ENCODE results near the gene CLTB.
A peak's percentile ranks its signal among the peaks of the same experiment; 100 is the strongest.

CLTB gene

GRCh38 chr5:176458904-176459561, 42.7 kb upstream of the CLTB start:
- Histone ChIP-seq H3K36me3 (ENCODE audit: control insufficient read depth, low read length) (peaks cover 7% of the 10 kb centered on the region), H3K79me2 (ENCODE audit: control insufficient read depth, low read length) (peaks cover 82% of the 10 kb centered on the region)

GRCh38 chr5:176454724-176455394, 38.5 kb upstream of the CLTB start:
- H3K9me2 ChIP-seq (replicated peaks; ENCODE audit: control insufficient read depth, low read length): no peaks in the 10 kb centered on the region
- H3K36me3 ChIP-seq (ENCODE audit: control insufficient read depth, low read length): peaks cover 24% of the 10 kb centered on the region
- no peaks in the 10 kb centered on the region; the same call in 1 of the 2 replicates for H4K20me1 ChIP-seq (ENCODE audit: control insufficient read depth, insufficient read depth, low read depth, low read length)
- TF ChIP-seq EZH2phosphoT487 (IDR thresholded peaks at IDR 0.05; ENCODE audit: borderline replicate concordance, low read length): no peak
- no peak for TF ChIP-seq CTCF (IDR thresholded peaks at IDR 0.05; ENCODE audit: low read depth, low read length, poor library complexity, severe bottlenecking)
- no peaks in the 10 kb centered on the region for H3K27me3 ChIP-seq (ENCODE audit: control insufficient read depth, low read length)
- no peak overlapping the region for H3K27ac ChIP-seq (ENCODE audit: low read depth, low read length)
- H3K4me1 ChIP-seq (ENCODE audit: control insufficient read depth, low read length): peaks cover 5% of the 10 kb centered on the region
- H3K4me3 ChIP-seq (ENCODE audit: low read length): no peak overlapping the region
- H3K4me2 ChIP-seq (ENCODE audit: low read length): no peak overlapping the region
- H3K9me3 ChIP-seq (ENCODE audit: control insufficient read depth, insufficient read depth, low read length): no peaks in the 10 kb centered on the region
- peaks cover 80% of the 10 kb centered on the region for H3K79me2 ChIP-seq (ENCODE audit: control insufficient read depth, low read length)
- 0 out of 2 replicates have a peak, but pooled peaks cover 2% of the 10 kb centered on the region for H3F3A ChIP-seq (ENCODE audit: control insufficient read depth, insufficient read depth)

More at GRCh38 chr5:176458904-176459561, 42.7 kb upstream of the CLTB start:
- Histone ChIP-seq H3K4me2 (ENCODE audit: low read length) (no peak overlapping the region), H3K9me3 (ENCODE audit: control insufficient read depth, insufficient read depth, low read length) (no peaks in the 10 kb centered on the region), H3K27me3 (ENCODE audit: control insufficient read depth, low read length) (no peaks in the 10 kb centered on the region), H4K20me1 (ENCODE audit: control insufficient read depth, insufficient read depth, low read depth, low read length) (no peaks in the 10 kb centered on the region; the same call in 1 of the 2 replicates), H3K4me3 (ENCODE audit: low read length) (no peak overlapping the region), H3K9me2 (replicated peaks; ENCODE audit: control insufficient read depth, low read length) (no peaks in the 10 kb centered on the region), H3K27ac (ENCODE audit: low read depth, low read length) (no peak overlapping the region), H3F3A (ENCODE audit: control insufficient read depth, insufficient read depth) (no peaks in the 10 kb centered on the region), H3K4me1 (ENCODE audit: control insufficient read depth, low read length) (peaks cover 4% of the 10 kb centered on the region)
- TF ChIP-seq CTCF (IDR thresholded peaks at IDR 0.05; ENCODE audit: low read depth, low read length, poor library complexity, severe bottlenecking) (no peak), EZH2phosphoT487 (IDR thresholded peaks at IDR 0.05; ENCODE audit: borderline replicate concordance, low read length) (no peak)

GRCh38 chr5:176450077-176450476, 33.7 kb upstream of the CLTB start:
- H3K4me2 ChIP-seq (ENCODE audit: low read length): peak overlapping the region; percentile 94
- TF ChIP-seq CTCF (IDR thresholded peaks at IDR 0.05; ENCODE audit: low read depth, low read length, poor library complexity, severe bottlenecking) (no peak), EZH2phosphoT487 (IDR thresholded peaks at IDR 0.05; ENCODE audit: borderline replicate concordance, low read length) (no peak)
- H3K4me3 ChIP-seq (ENCODE audit: low read length): peak overlapping the region; percentile 98; the same call in 1 of the 2 replicates
- H3K36me3 ChIP-seq (ENCODE audit: control insufficient read depth, low read length): peaks cover 27% of the 10 kb centered on the region
- peaks cover 8% of the 10 kb centered on the region for H3K27me3 ChIP-seq (ENCODE audit: control insufficient read depth, low read length)
- H3K27ac ChIP-seq (ENCODE audit: low read depth, low read length): no peak overlapping the region
- peaks cover 62% of the 10 kb centered on the region for H3K79me2 ChIP-seq (ENCODE audit: control insufficient read depth, low read length)
- no peaks in the 10 kb centered on the region; the same call in 1 of the 2 replicates for H4K20me1 ChIP-seq (ENCODE audit: control insufficient read depth, insufficient read depth, low read depth, low read length)
- no peaks in the 10 kb centered on the region for H3K9me2 ChIP-seq (replicated peaks; ENCODE audit: control insufficient read depth, low read length)
- H3F3A ChIP-seq (ENCODE audit: control insufficient read depth, insufficient read depth): 0 out of 2 replicates have a peak, but pooled peaks cover 2% of the 10 kb centered on the region
- H3K4me1 ChIP-seq (ENCODE audit: control insufficient read depth, low read length): peaks cover 19% of the 10 kb centered on the region
- no peaks in the 10 kb centered on the region for H3K9me3 ChIP-seq (ENCODE audit: control insufficient read depth, insufficient read depth, low read length)
